Activated T-cell treated with anti-CD3 and anti-CD28 coated beads, Interleukin-2, amount 50 U/mL, for 4 hours (primary cell): Measurements from ENCODE around the gene LRRC56. TPM values are rescaled to one million over a fixed set of nuclear protein-coding genes. Genes with fewer than 3 reads are reported as not detected.
"Not testable (repeated sequence)": the region's sequence is repeated elsewhere in the genome, so short reads cannot be mapped to it uniquely, and the experiment has no call there.

Experiments
- ATAC-seq, 2 donors: fragments of 200-7000 bp; cut with Tn5 transposase; one replicate each; pipeline ENCODE4 v1.10.0; 2021
- DNase-seq: peaks from one replicate; pipeline ENCODE4 v3.0.0-alpha.2; 2020
- H3K27me3 Mint-ChIP-seq: one replicate; pipeline ENCODE4 v1.8.0; 2021; ENCODE audit warnings: low read depth, mixed read lengths
- H3K36me3 Mint-ChIP-seq: one replicate; pipeline ENCODE4 v1.8.0; 2022; ENCODE audit warnings: mixed read lengths; ENCODE audit not compliant: insufficient read depth
- H3K4me1 Mint-ChIP-seq: one replicate; pipeline ENCODE4 v1.8.0; 2021; ENCODE audit warnings: low read depth, mixed read lengths
- H3K4me3 Mint-ChIP-seq: one replicate; pipeline ENCODE4 v1.8.0; 2021; ENCODE audit warnings: mild to moderate bottlenecking, moderate library complexity, mixed read lengths
- H3K9me3 Mint-ChIP-seq: one replicate; pipeline ENCODE4 v1.8.0; 2021; ENCODE audit warnings: mixed read lengths
- total RNA-seq, 3 donors: library from RNA; stranded (reverse); gene quantifications; one replicate each; pipeline ENCODE4 v1.2.1, GENCODE V29; 2021

The LRRC56 gene
- total RNA-seq, 3 donors from 2014 or later: 1.4 to 2.7 (median 1.7) TPM

- H3K9me3 Mint-ChIP-seq, ATAC-seq, H3K27me3 Mint-ChIP-seq, DNase-seq, H3K36me3 Mint-ChIP-seq: not testable (repeated sequence)
- Mint-ChIP-seq H3K4me1 (peaks cover 33% of the 10 kb centered on the region), H3K4me3 (peak overlapping the region; percentile 26)
These were observed 36.8 kb downstream of the LRRC56 start for GRCh38 chr11:574031-574570.

GRCh38 chr11:574632-575312 is 37.4 kb downstream of the LRRC56 start:
- Mint-ChIP-seq H3K9me3 (no peaks in the 10 kb centered on the region), H3K4me3 (peak overlapping the region; percentile 77), H3K27me3 (peaks cover 6% of the 10 kb centered on the region), H3K4me1 (peaks cover 38% of the 10 kb centered on the region), H3K36me3 (peaks cover 2% of the 10 kb centered on the region)
- no peak for DNase-seq
- ATAC-seq: no peak

GRCh38 chr11:575313-575995 is 38.1 kb downstream of the LRRC56 start:
- Mint-ChIP-seq H3K36me3 (peaks cover 2% of the 10 kb centered on the region), H3K4me3 (peak overlapping the region; percentile 77), H3K9me3 (no peaks in the 10 kb centered on the region), H3K27me3 (peaks cover 6% of the 10 kb centered on the region), H3K4me1 (peaks cover 44% of the 10 kb centered on the region)
- DNase-seq (no peak), ATAC-seq (peak; percentile 51 to 56)

GRCh38 chr11:575996-576768 is 38.9 kb downstream of the LRRC56 start, which contains the start of gene PHRF1:
Gene PHRF1 (plus strand): TSS chr11:576470. CDS start chr11:581513, 5,043 bp downstream.
- H3K4me3 Mint-ChIP-seq: peak within 1 kb of the TSS; percentile 92
- H3K36me3 Mint-ChIP-seq: peaks cover 4% of the 10 kb centered on the region
- peak; percentile 97 for DNase-seq
- peaks cover 49% of the 10 kb centered on the region for H3K4me1 Mint-ChIP-seq
- no peaks in the 10 kb centered on the region for H3K9me3 Mint-ChIP-seq
- peaks cover 6% of the 10 kb centered on the region for H3K27me3 Mint-ChIP-seq
- peak; percentile 88 to 89 for ATAC-seq

GRCh38 chr11:576811-577610 is 39.7 kb downstream of the LRRC56 start:
- no peak for DNase-seq
- Mint-ChIP-seq H3K36me3 (peaks cover 9% of the 10 kb centered on the region), H3K4me3 (peak overlapping the region; percentile 92), H3K9me3 (no peaks in the 10 kb centered on the region), H3K4me1 (peaks cover 55% of the 10 kb centered on the region), H3K27me3 (peaks cover 6% of the 10 kb centered on the region)
- ATAC-seq: no peak

- peaks cover 55% of the 10 kb centered on the region for H3K4me1 Mint-ChIP-seq
- DNase-seq (no peak), ATAC-seq (no peak)
- no peaks in the 10 kb centered on the region for H3K9me3 Mint-ChIP-seq
- H3K4me3 Mint-ChIP-seq: peak overlapping the region; percentile 92
- H3K27me3 Mint-ChIP-seq: peaks cover 6% of the 10 kb centered on the region
- peaks cover 9% of the 10 kb centered on the region for H3K36me3 Mint-ChIP-seq
These were observed 40.2 kb downstream of the LRRC56 start for GRCh38 chr11:577611-577894.

GRCh38 chr11:578276-579035 is 41.1 kb downstream of the LRRC56 start:
- H3K36me3 Mint-ChIP-seq: peaks cover 9% of the 10 kb centered on the region
- peaks cover 55% of the 10 kb centered on the region for H3K4me1 Mint-ChIP-seq
- ATAC-seq (no peak), DNase-seq (no peak)
- peak overlapping the region; percentile 92 for H3K4me3 Mint-ChIP-seq
- peaks cover 6% of the 10 kb centered on the region for H3K27me3 Mint-ChIP-seq
- H3K9me3 Mint-ChIP-seq: no peaks in the 10 kb centered on the region

- peaks cover 45% of the 10 kb centered on the region for H3K4me1 Mint-ChIP-seq
- H3K9me3 Mint-ChIP-seq: no peaks in the 10 kb centered on the region
- peaks cover 9% of the 10 kb centered on the region for H3K36me3 Mint-ChIP-seq
- peaks cover 1% of the 10 kb centered on the region for H3K27me3 Mint-ChIP-seq
- peak overlapping the region; percentile 22 for H3K4me3 Mint-ChIP-seq
- no peak for ATAC-seq
- DNase-seq: no peak
These were observed 42.7 kb downstream of the LRRC56 start for GRCh38 chr11:579830-580601.

- no peaks in the 10 kb centered on the region for H3K9me3 Mint-ChIP-seq
- H3K27me3 Mint-ChIP-seq: no peaks in the 10 kb centered on the region
- no peak overlapping the region for H3K4me3 Mint-ChIP-seq
- DNase-seq (no peak), ATAC-seq (no peak)
- H3K4me1 Mint-ChIP-seq: peaks cover 46% of the 10 kb centered on the region
- H3K36me3 Mint-ChIP-seq: peaks cover 11% of the 10 kb centered on the region
These were observed 44.0 kb downstream of the LRRC56 start for GRCh38 chr11:581342-581741.

GRCh38 chr11:581752-582151 is 44.4 kb downstream of the LRRC56 start:
- Mint-ChIP-seq H3K4me1 (peaks cover 48% of the 10 kb centered on the region), H3K9me3 (no peaks in the 10 kb centered on the region), H3K36me3 (peaks cover 13% of the 10 kb centered on the region), H3K4me3 (no peak overlapping the region), H3K27me3 (no peaks in the 10 kb centered on the region)
- ATAC-seq (no peak), DNase-seq (no peak)

- no peak overlapping the region for H3K4me3 Mint-ChIP-seq
- peaks cover 23% of the 10 kb centered on the region for H3K36me3 Mint-ChIP-seq
- ATAC-seq (no peak), DNase-seq (no peak)
- no peaks in the 10 kb centered on the region for H3K27me3 Mint-ChIP-seq
- H3K4me1 Mint-ChIP-seq: peaks cover 40% of the 10 kb centered on the region
- H3K9me3 Mint-ChIP-seq: no peaks in the 10 kb centered on the region
These were observed 47.0 kb downstream of the LRRC56 start for GRCh38 chr11:584287-584686.

GRCh38 chr11:586376-587316 is 49.3 kb downstream of the LRRC56 start:
- DNase-seq (no peak), ATAC-seq (no peak)
- Mint-ChIP-seq H3K36me3 (peaks cover 26% of the 10 kb centered on the region), H3K27me3 (no peaks in the 10 kb centered on the region), H3K4me1 (peaks cover 20% of the 10 kb centered on the region), H3K9me3 (no peaks in the 10 kb centered on the region), H3K4me3 (no peak overlapping the region)
